Measurements from ENCODE around the gene SERINC3.

GRCh38 chr20:44518248-44518647, 3.6 kb downstream of the SERINC3 start:
- TF ChIP-seq CTCF (IDR thresholded peaks at IDR 0.05) (no peak), POLR2A (IDR thresholded peaks at IDR 0.05) (no peak)

All from testis (tissue), 2 donors.